ENCODE data around the gene ANKRD63.

ANKRD63 gene

GRCh38 chr15:40306371-40306770, 23.5 kb upstream of the ANKRD63 start:
- TF ChIP-seq TAF1 (IDR thresholded peaks at IDR 0.05; ENCODE audit: borderline replicate concordance, insufficient read depth, low read length): no peak

GRCh38 chr15:40305281-40305680, 22.4 kb upstream of the ANKRD63 start:
- TF ChIP-seq REST (IDR thresholded peaks at IDR 0.05; ENCODE audit: insufficient read depth in 1 of 2, low read depth in 2 of 2, low read length in 2 of 2) (no peak), POLR2AphosphoS5 (IDR thresholded peaks at IDR 0.05; ENCODE audit: low read depth, low read length) (no peak), SIN3A (IDR thresholded peaks at IDR 0.05; ENCODE audit: borderline replicate concordance, insufficient read depth, low read length) (no peak), FOXP2 (optimal IDR thresholded peaks at IDR 0.05; ENCODE audit: borderline replicate concordance, extremely low read depth, extremely low read length, insufficient read depth) (no peak), TAF1 (IDR thresholded peaks at IDR 0.05; ENCODE audit: borderline replicate concordance, insufficient read depth, low read length) (no peak)

DNA sequence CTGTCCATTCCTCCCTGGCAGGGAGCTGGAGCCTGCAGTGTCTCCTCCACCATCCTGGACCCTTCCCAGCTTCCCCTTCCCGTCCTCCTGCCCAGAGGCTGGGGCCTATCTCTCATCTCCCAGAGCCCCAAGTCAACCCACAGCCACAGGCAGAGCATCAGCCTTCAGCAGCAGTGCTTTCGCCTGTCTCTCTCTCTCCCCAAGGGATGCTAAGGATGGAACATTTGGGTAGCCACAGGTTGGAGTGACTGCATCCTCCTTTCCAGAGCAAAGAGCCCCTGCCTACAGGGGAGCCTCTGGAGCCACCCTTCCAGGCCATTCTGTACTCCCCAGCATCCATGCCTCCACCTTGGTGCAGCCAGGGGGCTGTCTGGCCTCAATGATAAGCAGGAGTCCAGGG, 20.7 kb upstream of the ANKRD63 start:
- no peak for TF ChIP-seq REST (IDR thresholded peaks at IDR 0.05; ENCODE audit: insufficient read depth in 1 of 2, low read depth in 2 of 2, low read length in 2 of 2)
- no peak for TF ChIP-seq FOXP2 (optimal IDR thresholded peaks at IDR 0.05; ENCODE audit: borderline replicate concordance, extremely low read depth, extremely low read length, insufficient read depth)
- no peak for TF ChIP-seq POLR2AphosphoS5 (IDR thresholded peaks at IDR 0.05; ENCODE audit: low read depth, low read length)
- TF ChIP-seq TAF1 (IDR thresholded peaks at IDR 0.05; ENCODE audit: borderline replicate concordance, insufficient read depth, low read length): no peak
- no peak for TF ChIP-seq SIN3A (IDR thresholded peaks at IDR 0.05; ENCODE audit: borderline replicate concordance, insufficient read depth, low read length)

DNA sequence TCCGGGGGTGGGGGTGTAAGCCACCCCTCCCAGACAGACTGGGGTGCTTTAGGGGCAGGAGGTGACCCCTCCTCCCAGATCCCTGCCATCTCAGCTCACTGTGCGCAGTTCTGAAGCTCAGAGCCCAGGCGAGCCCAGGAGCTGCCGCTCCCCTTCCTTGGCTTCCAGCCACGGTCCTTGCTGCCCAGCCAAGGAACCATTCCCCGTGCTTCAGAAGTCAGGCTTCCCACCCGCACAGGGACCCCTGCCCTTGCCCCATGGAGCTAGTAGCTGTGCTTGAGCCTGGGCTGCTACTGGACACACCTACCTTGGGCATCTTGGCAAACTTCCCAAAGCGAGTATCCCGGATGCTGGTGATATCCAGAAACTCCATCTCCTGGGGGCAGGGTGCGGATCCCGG, 20.1 kb upstream of the ANKRD63 start:
- TF ChIP-seq TAF1 (IDR thresholded peaks at IDR 0.05; ENCODE audit: borderline replicate concordance, insufficient read depth, low read length) (no peak), FOXP2 (optimal IDR thresholded peaks at IDR 0.05; ENCODE audit: borderline replicate concordance, extremely low read depth, extremely low read length, insufficient read depth) (no peak), POLR2AphosphoS5 (IDR thresholded peaks at IDR 0.05; ENCODE audit: low read depth, low read length) (no peak), REST (IDR thresholded peaks at IDR 0.05; ENCODE audit: insufficient read depth in 1 of 2, low read depth in 2 of 2, low read length in 2 of 2) (no peak), SIN3A (IDR thresholded peaks at IDR 0.05; ENCODE audit: borderline replicate concordance, insufficient read depth, low read length) (no peak)

DNA sequence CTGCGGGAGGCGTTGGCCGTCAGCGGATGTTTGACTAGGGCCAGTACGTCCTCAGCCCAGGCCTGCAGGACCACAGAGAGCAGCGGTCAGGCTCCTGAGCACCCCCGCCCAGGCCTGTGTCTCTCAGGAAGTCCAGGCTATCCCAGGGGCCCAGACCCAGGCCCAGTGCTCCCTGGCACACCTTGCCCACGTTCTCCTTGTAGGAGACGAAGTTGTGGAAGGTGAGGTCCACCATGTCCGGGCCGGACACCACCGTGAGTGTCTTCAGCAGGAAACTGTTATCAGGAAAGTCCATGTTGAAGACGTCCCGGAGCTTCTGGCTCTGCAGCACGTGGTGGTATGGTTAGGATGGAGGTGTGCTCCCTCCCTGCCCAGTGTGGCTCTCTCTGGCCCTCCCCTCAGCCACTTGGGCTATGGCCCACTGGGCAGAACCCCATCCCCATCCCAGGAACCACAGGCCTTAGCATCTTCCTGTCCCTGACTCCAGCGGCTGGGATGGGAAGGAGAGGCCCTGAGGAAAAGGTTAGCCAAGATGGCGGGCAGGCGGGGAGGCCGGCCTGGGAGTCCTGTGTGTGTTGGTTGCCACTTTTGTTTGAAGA, 19.5 kb upstream of the ANKRD63 start:
- no peak for TF ChIP-seq REST (IDR thresholded peaks at IDR 0.05; ENCODE audit: insufficient read depth in 1 of 2, low read depth in 2 of 2, low read length in 2 of 2)
- no peak for TF ChIP-seq SIN3A (IDR thresholded peaks at IDR 0.05; ENCODE audit: borderline replicate concordance, insufficient read depth, low read length)
- TF ChIP-seq TAF1 (IDR thresholded peaks at IDR 0.05; ENCODE audit: borderline replicate concordance, insufficient read depth, low read length): no peak
- TF ChIP-seq FOXP2 (optimal IDR thresholded peaks at IDR 0.05; ENCODE audit: borderline replicate concordance, extremely low read depth, extremely low read length, insufficient read depth): no peak
- no peak for TF ChIP-seq POLR2AphosphoS5 (IDR thresholded peaks at IDR 0.05; ENCODE audit: low read depth, low read length)

Measured in PFSK-1 (cell line).